ENCODE measurements around the gene PLAC1. TPM values are rescaled to one million over a fixed set of nuclear protein-coding genes. Genes with fewer than 3 reads are reported as not detected.

PLAC1 gene
- total RNA-seq, 1 experiment from 2014 or later = 2.6 TPM

DNA sequence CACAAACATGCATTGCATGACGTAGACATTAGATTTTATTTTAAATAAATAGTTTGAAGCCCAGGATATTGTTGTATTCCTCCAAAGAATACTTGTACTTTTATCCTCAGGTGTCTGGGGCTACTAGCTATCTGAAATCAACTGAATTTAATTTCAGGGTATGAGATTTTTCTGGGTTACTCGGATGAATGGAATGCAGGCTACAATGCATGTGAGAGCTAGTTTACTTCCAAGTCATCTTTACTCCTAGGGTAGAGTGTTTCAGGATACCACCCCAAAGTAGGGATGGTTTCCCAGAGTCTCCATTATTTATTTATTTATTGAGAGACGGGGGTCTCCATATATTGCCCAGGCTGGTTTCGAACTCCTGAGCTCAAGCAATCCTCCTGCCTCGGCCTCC is 131.9 kb downstream of the PLAC1 start:
- BruUV-seq (replicated peaks) = no TSS peak
- H4K20me1 ChIP-seq (ENCODE audit: low read length) = no peaks in the 10 kb centered on the region
- H3K27ac ChIP-seq (ENCODE audit: low read length) = no peak overlapping the region
- no peaks in the 10 kb centered on the region for H3K36me3 ChIP-seq (ENCODE audit: low read depth, low read length)
- no peak overlapping the region for H3K9ac ChIP-seq (ENCODE audit: low read length)
- no peaks in the 10 kb centered on the region for H3K27me3 ChIP-seq (ENCODE audit: low read length)
- DNase-seq (peak; percentile 46), ATAC-seq (no peak)
- no peak overlapping the region for H2AFZ ChIP-seq (ENCODE audit: low read length)
- peaks cover 5% of the 10 kb centered on the region; the same call in 1 of the 2 replicates for H3K4me1 ChIP-seq (ENCODE audit: insufficient read depth, low read length)
- POLR2A ChIA-PET (ENCODE audit: unreplicated experiment) = no interaction called here
- intact Hi-C loops (cut with micrococcal nuclease) = no loop called here
- H3K9me3 ChIP-seq (ENCODE audit: low read length) = no peaks in the 10 kb centered on the region
- H3K79me2 ChIP-seq (ENCODE audit: low read length) = no peaks in the 10 kb centered on the region
- H3K4me3 ChIP-seq (ENCODE audit: low read length) = no peak overlapping the region
- no peak for TF ChIP-seq EZH2phosphoT487 (IDR thresholded peaks at IDR 0.05; ENCODE audit: borderline replicate concordance, low read length)
- TF ChIP-seq, protein P1, sequence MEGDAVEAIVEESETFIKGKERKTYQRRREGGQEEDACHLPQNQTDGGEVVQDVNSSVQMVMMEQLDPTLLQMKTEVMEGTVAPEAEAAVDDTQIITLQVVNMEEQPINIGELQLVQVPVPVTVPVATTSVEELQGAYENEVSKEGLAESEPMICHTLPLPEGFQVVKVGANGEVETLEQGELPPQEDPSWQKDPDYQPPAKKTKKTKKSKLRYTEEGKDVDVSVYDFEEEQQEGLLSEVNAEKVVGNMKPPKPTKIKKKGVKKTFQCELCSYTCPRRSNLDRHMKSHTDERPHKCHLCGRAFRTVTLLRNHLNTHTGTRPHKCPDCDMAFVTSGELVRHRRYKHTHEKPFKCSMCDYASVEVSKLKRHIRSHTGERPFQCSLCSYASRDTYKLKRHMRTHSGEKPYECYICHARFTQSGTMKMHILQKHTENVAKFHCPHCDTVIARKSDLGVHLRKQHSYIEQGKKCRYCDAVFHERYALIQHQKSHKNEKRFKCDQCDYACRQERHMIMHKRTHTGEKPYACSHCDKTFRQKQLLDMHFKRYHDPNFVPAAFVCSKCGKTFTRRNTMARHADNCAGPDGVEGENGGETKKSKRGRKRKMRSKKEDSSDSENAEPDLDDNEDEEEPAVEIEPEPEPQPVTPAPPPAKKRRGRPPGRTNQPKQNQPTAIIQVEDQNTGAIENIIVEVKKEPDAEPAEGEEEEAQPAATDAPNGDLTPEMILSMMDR (conservative IDR thresholded peaks at IDR 0.05; ENCODE audit: low read depth, low read length) = no peak
- no peak for TF ChIP-seq EZH2 (IDR thresholded peaks at IDR 0.05; ENCODE audit: low read length, unreplicated experiment)
- CTCF ChIA-PET = no interaction called here
- H3K9me2 ChIP-seq (replicated peaks; ENCODE audit: low read length) = no peaks in the 10 kb centered on the region
- H3K4me2 ChIP-seq (ENCODE audit: low read length) = no peak overlapping the region
- no peaks in the 10 kb centered on the region for H3F3A ChIP-seq (ENCODE audit: low read length, unreplicated experiment)

DNA sequence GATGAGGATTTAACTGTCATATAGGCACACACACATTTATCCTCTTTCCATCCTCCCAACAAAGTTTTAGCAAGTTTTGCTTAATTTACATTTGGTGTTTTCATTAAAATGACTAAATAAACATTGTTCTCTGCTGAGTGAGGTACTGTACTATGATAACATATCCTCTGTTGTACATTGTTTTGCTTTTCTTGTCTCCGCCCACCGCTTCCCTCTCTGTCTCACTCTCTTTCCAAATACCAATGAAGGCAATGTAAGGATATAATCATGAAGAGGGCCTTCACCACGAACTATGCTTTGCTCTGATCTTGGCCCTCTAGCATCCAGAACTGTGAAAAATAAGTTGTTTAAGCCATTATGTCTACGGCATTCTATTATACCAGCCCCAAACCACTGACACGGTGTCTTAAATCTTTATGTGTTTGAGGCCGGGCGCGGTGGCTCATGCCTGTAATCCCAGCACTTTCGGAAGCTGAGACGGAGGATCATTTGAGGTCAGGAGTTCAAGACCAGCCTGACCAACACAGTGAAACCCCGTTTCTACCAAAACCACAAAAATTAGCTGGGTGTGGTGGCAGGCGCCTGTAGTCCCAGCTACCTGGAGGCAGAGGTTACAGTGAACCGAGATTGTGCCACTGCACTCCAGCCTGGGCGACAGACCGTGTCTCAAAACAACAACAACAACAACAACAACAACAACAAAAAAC is 133.0 kb downstream of the PLAC1 start:
- Histone ChIP-seq H3K9me3 (ENCODE audit: low read length) (no peaks in the 10 kb centered on the region), H3K4me1 (ENCODE audit: insufficient read depth, low read length) (peaks cover 5% of the 10 kb centered on the region; the same call in 1 of the 2 replicates), H3K4me2 (ENCODE audit: low read length) (no peak overlapping the region), H3K9me2 (replicated peaks; ENCODE audit: low read length) (no peaks in the 10 kb centered on the region), H3K27ac (ENCODE audit: low read length) (no peak overlapping the region), H4K20me1 (ENCODE audit: low read length) (no peaks in the 10 kb centered on the region), H3K27me3 (ENCODE audit: low read length) (no peaks in the 10 kb centered on the region), H3K9ac (ENCODE audit: low read length) (no peak overlapping the region), H3K4me3 (ENCODE audit: low read length) (no peak overlapping the region), H2AFZ (ENCODE audit: low read length) (no peak overlapping the region), H3F3A (ENCODE audit: low read length, unreplicated experiment) (no peaks in the 10 kb centered on the region), H3K36me3 (ENCODE audit: low read depth, low read length) (no peaks in the 10 kb centered on the region), H3K79me2 (ENCODE audit: low read length) (no peaks in the 10 kb centered on the region)
- TF ChIP-seq, protein P1 (conservative IDR thresholded peaks at IDR 0.05; ENCODE audit: low read depth, low read length) = no peak
- TF ChIP-seq EZH2 (IDR thresholded peaks at IDR 0.05; ENCODE audit: low read length, unreplicated experiment) (no peak), EZH2phosphoT487 (IDR thresholded peaks at IDR 0.05; ENCODE audit: borderline replicate concordance, low read length) (no peak)
- BruUV-seq (replicated peaks) = no TSS peak
- CTCF ChIA-PET = interaction anchor here (0.5 kb wide), 1 partner anchor 226 kb away, joined by 4 read pairs; no protein-coding TSS in a partner anchor
- ATAC-seq = no peak
- POLR2A ChIA-PET (ENCODE audit: unreplicated experiment) = no interaction called here
- peak; percentile 10 for DNase-seq
- intact Hi-C loops (cut with micrococcal nuclease) = no loop called here

DNA sequence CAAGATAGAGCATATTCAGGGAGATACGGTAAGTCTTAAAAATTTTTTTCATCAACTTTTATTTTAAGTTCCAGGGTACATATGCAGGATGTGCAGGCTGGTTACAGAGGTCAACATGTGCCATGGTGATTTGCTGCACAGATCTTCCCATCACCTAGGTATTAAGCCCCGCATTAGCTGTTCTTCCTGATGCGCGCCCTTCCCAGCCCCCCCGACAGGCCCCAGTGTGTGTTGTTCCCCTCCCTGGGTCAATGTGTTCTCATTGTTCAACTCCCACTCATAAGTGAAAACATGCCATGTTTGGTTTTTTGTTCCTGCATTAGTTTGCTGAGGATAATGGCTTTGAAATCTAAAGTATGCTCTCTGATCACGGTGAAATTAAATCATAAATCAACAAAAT is 134.1 kb downstream of the PLAC1 start:
- Histone ChIP-seq H3K4me2 (ENCODE audit: low read length) (no peak overlapping the region), H3K9me3 (ENCODE audit: low read length) (no peaks in the 10 kb centered on the region), H3K9me2 (replicated peaks; ENCODE audit: low read length) (no peaks in the 10 kb centered on the region), H4K20me1 (ENCODE audit: low read length) (no peaks in the 10 kb centered on the region), H3K9ac (ENCODE audit: low read length) (no peak overlapping the region), H2AFZ (ENCODE audit: low read length) (no peak overlapping the region), H3K27ac (ENCODE audit: low read length) (no peak overlapping the region), H3K4me3 (ENCODE audit: low read length) (no peak overlapping the region), H3F3A (ENCODE audit: low read length, unreplicated experiment) (no peaks in the 10 kb centered on the region), H3K79me2 (ENCODE audit: low read length) (no peaks in the 10 kb centered on the region), H3K4me1 (ENCODE audit: insufficient read depth, low read length) (peaks cover 5% of the 10 kb centered on the region; the same call in 1 of the 2 replicates), H3K36me3 (ENCODE audit: low read depth, low read length) (no peaks in the 10 kb centered on the region), H3K27me3 (ENCODE audit: low read length) (no peaks in the 10 kb centered on the region)
- intact Hi-C loops (cut with micrococcal nuclease) = no loop called here
- no TSS peak for BruUV-seq (replicated peaks)
- POLR2A ChIA-PET (ENCODE audit: unreplicated experiment) = no interaction called here
- DNase-seq = no peak
- CTCF ChIA-PET = no interaction called here
- no peak for ATAC-seq
- TF ChIP-seq, protein P1 (conservative IDR thresholded peaks at IDR 0.05; ENCODE audit: low read depth, low read length) = no peak
- TF ChIP-seq EZH2 (IDR thresholded peaks at IDR 0.05; ENCODE audit: low read length, unreplicated experiment) = no peak
- no peak for TF ChIP-seq EZH2phosphoT487 (IDR thresholded peaks at IDR 0.05; ENCODE audit: borderline replicate concordance, low read length)
